Gastrocnemius medialis (tissue), 4 donors: ENCODE measurements around the gene BRI3BP.

Experiments
- CTCF ChIP-seq, 5 experiments: fragments of 450-650 bp in 3 of 5; fragments of 200-600 bp in 2 of 5; sonication (generic) in 2 of 5; IDR thresholded peaks in 4 of 5; conservative IDR thresholded peaks in 1 of 5; 1 replicate in 4 of 5; 2 replicates in 1 of 5; pipeline ENCODE4 v1.5.1; 2016 to 2019; ENCODE audit warnings: antibody characterized with exemption in 5 of 5, mild to moderate bottlenecking in 3 of 5, moderate library complexity in 3 of 5
- POLR2A ChIP-seq, 2 donors: fragments of 450-650 bp; IDR thresholded peaks; one replicate each; pipeline ENCODE4 v1.6.1; 2017; ENCODE audit warnings: antibody characterized with exemption in 2 of 2, mild to moderate bottlenecking in 2 of 2, moderate library complexity in 2 of 2

- TF ChIP-seq CTCF (IDR thresholded peaks at IDR 0.05 in 4 of 5, conservative IDR thresholded peaks at IDR 0.05 in 1 of 5) (no peak), POLR2A (IDR thresholded peaks at IDR 0.05) (no peak)
Measured at GRCh38 chr12:125021096-125021495, 27.7 kb downstream of the BRI3BP start.
